Thyroid gland (tissue), 4 donors: ENCODE results near the gene FNDC5.

Experiments
- CTCF ChIP-seq, 6 experiments: fragments of 200-600 bp in 3 of 6; fragments of 450-650 bp in 3 of 6; sonication (generic) in 3 of 6; IDR thresholded peaks; one replicate each; pipeline ENCODE4 v1.5.1; 2016 to 2019; ENCODE audit warnings: antibody characterized with exemption in 6 of 6, mild to moderate bottlenecking in 2 of 6, inconsistent platforms in 1 of 6, moderate library complexity in 1 of 6
- POLR2A ChIP-seq, 2 donors: fragments of 450-650 bp; IDR thresholded peaks; one replicate each; pipeline ENCODE4 v1.6.1; 2017; ENCODE audit warnings: antibody characterized with exemption in 2 of 2, mild to moderate bottlenecking in 2 of 2, moderate library complexity in 1 of 2

GRCh38 chr1:32873484-32873883 is 2.8 kb upstream of the FNDC5 start:
- TF ChIP-seq CTCF (IDR thresholded peaks at IDR 0.05) (no peak), POLR2A (IDR thresholded peaks at IDR 0.05) (no peak)
